WTC11 (cell line): ENCODE measurements around the gene TCEANC2. TPM values are rescaled to one million over a fixed set of nuclear protein-coding genes. Genes with fewer than 3 reads are reported as not detected.

Experiments
- ATAC-seq: fragments of 200-7000 bp; cut with Tn5 transposase; 2 replicates; pipeline ENCODE4 v1.10.0; 2021; ENCODE audit warnings: mild to moderate bottlenecking, moderate library complexity
- CTCF ChIA-PET: fragments of 300-600 bp; sonication (Branson Sonifier 250); formaldehyde crosslinking; loops from one replicate; lab custom pipeline; 2021; ENCODE audit warnings: antibody characterized with exemption; lab: Charles Lee
- POLR2A ChIA-PET: fragments of 350-600 bp; sonication (Branson Sonifier 250); formaldehyde crosslinking; loops from one replicate; lab custom pipeline; 2021; ENCODE audit warnings: antibody characterized with exemption; lab: Charles Lee
- DNase-seq: peaks from one replicate; pipeline ENCODE4 v3.0.0; 2021; ENCODE audit warnings: low spot score
- H3K27ac Mint-ChIP-seq: 2 replicates; pipeline ENCODE4 v1.8.0; 2021; ENCODE audit warnings: mixed read lengths
- H3K27me3 Mint-ChIP-seq: 2 replicates; pipeline ENCODE4 v1.8.0; 2021; ENCODE audit warnings: low read depth, mild to moderate bottlenecking, moderate library complexity, mixed read lengths
- H3K36me3 Mint-ChIP-seq: 2 replicates; pipeline ENCODE4 v1.8.0; 2021; ENCODE audit warnings: mixed read lengths
- H3K4me1 Mint-ChIP-seq: 2 replicates; pipeline ENCODE4 v1.8.0; 2022; ENCODE audit warnings: mixed read lengths
- H3K4me3 Mint-ChIP-seq: 2 replicates; pipeline ENCODE4 v1.8.0; 2021; ENCODE audit warnings: mild to moderate bottlenecking, moderate library complexity, mixed read lengths
- H3K9me3 Mint-ChIP-seq: 2 replicates; pipeline ENCODE4 v1.8.0; 2021; ENCODE audit warnings: mixed read lengths
- AFF4 ChIP-seq: sonication (generic); formaldehyde crosslinking; IDR thresholded peaks from 2 replicates; pipeline ENCODE4 v1.8.1; 2023; ENCODE audit warnings: mild to moderate bottlenecking, missing genetic modification reagents, borderline replicate concordance
- AR ChIP-seq: fragments of 250-450 bp; sonication (Bioruptor Pico); IDR thresholded peaks from 2 replicates; pipeline ENCODE4 v1.9.0; 2021; ENCODE audit warnings: mild to moderate bottlenecking
- ARID4B ChIP-seq: sonication (generic); formaldehyde crosslinking; IDR thresholded peaks from 2 replicates; pipeline ENCODE4 v1.8.0; 2023; ENCODE audit warnings: missing genetic modification reagents, mild to moderate bottlenecking, borderline replicate concordance
- ATF6 ChIP-seq: sonication (generic); formaldehyde crosslinking; IDR thresholded peaks from 2 replicates; pipeline ENCODE4 v1.8.1; 2023; ENCODE audit warnings: mild to moderate bottlenecking, missing genetic modification reagents
- CTCF ChIP-seq: fragments of 200-600 bp; IDR thresholded peaks from 2 replicates; pipeline ENCODE4 v1.8.0; 2022; ENCODE audit warnings: antibody characterized with exemption
- GRHL2 ChIP-seq: fragments of 250-450 bp; sonication (Bioruptor Pico); IDR thresholded peaks from 2 replicates; pipeline ENCODE4 v1.8.0; 2022; ENCODE audit warnings: mild to moderate bottlenecking, moderate library complexity; ENCODE audit not compliant: insufficient replicate concordance, severe bottlenecking
- IRF2 ChIP-seq: sonication (generic); formaldehyde crosslinking; IDR thresholded peaks from 2 replicates; pipeline ENCODE4 v1.8.0; 2022; ENCODE audit warnings: low read depth, missing genetic modification reagents, borderline replicate concordance
- MAX ChIP-seq: sonication (generic); formaldehyde crosslinking; IDR thresholded peaks from 2 replicates; pipeline ENCODE4 v1.8.0; 2022; ENCODE audit warnings: mild to moderate bottlenecking, missing genetic modification reagents
- NFATC4 ChIP-seq: fragments of 250-450 bp; sonication (Bioruptor Pico); IDR thresholded peaks from 2 replicates; pipeline ENCODE4 v1.9.0; 2021; ENCODE audit warnings: mild to moderate bottlenecking
- PRDM15 ChIP-seq: sonication (generic); formaldehyde crosslinking; IDR thresholded peaks from 2 replicates; pipeline ENCODE4 v1.8.0; 2022; ENCODE audit warnings: missing genetic modification reagents
- RELA ChIP-seq: sonication (generic); formaldehyde crosslinking; IDR thresholded peaks from 2 replicates; pipeline ENCODE4 v1.8.1; 2022; ENCODE audit warnings: missing genetic modification reagents, mild to moderate bottlenecking, borderline replicate concordance
- ZBTB43 ChIP-seq: sonication (generic); formaldehyde crosslinking; IDR thresholded peaks from 2 replicates; pipeline ENCODE4 v1.8.1; 2023; ENCODE audit warnings: mild to moderate bottlenecking, missing genetic modification reagents
- ZNF423 ChIP-seq: fragments of 250-450 bp; sonication (Bioruptor Pico); IDR thresholded peaks from 2 replicates; pipeline ENCODE4 v2.1.2; 2022; ENCODE audit warnings: mild to moderate bottlenecking, moderate library complexity
- ZSCAN18 ChIP-seq: fragments of 250-450 bp; sonication (Bioruptor Pico); IDR thresholded peaks from 2 replicates; pipeline ENCODE4 v2.1.2; 2022; ENCODE audit warnings: mild to moderate bottlenecking, moderate library complexity
- total RNA-seq: library from RNA; stranded (reverse); gene quantifications from 3 replicates; pipeline ENCODE4 v1.2.3, GENCODE V29; 2021

The TCEANC2 gene
- total RNA-seq, 1 experiment from 2014 or later, result 6.3 TPM

GRCh38 chr1:54139711-54140110, 86.3 kb downstream of the TCEANC2 start:
- Mint-ChIP-seq H3K9me3 (no peaks in the 10 kb centered on the region), H3K4me3 (no peak overlapping the region), H3K27ac (no peak overlapping the region), H3K36me3 (no peaks in the 10 kb centered on the region), H3K27me3 (peaks cover 3% of the 10 kb centered on the region; the same call in 1 of the 2 replicates), H3K4me1 (peaks cover 28% of the 10 kb centered on the region)
- DNase-seq (no peak), ATAC-seq (no peak)
- ChIA-PET CTCF (interaction anchor here (2.8 kb wide), 1 partner anchor 14 kb away, joined by 9 read pairs; no protein-coding TSS in a partner anchor), POLR2A (no interaction called here)
- no peak for TF ChIP-seq MAX (CRISPR knock-in tag)
- no peak for TF ChIP-seq AFF4 (CRISPR knock-in tag)
- TF ChIP-seq ARID4B (CRISPR knock-in tag), result no peak
- no peak for TF ChIP-seq IRF2 (CRISPR knock-in tag)
- no peak for TF ChIP-seq GRHL2 (CRISPR knock-in tag)
- TF ChIP-seq RELA (CRISPR knock-in tag), result no peak
- TF ChIP-seq PRDM15, result no peak
- TF ChIP-seq ZSCAN18 (CRISPR knock-in tag), result no peak
- TF ChIP-seq ZBTB43 (CRISPR knock-in tag), result no peak
- TF ChIP-seq ZNF423 (CRISPR knock-in tag), result no peak
- TF ChIP-seq CTCF, result no peak
- TF ChIP-seq NFATC4 (CRISPR knock-in tag), result no peak
- TF ChIP-seq ATF6 (CRISPR knock-in tag), result no peak
- no peak for TF ChIP-seq AR (CRISPR knock-in tag)
